ENCODE results near the gene LY6G5B. TPM values are rescaled to one million over a fixed set of nuclear protein-coding genes. Genes with fewer than 3 reads are reported as not detected.

The LY6G5B gene
- total and polyA plus RNA-seq, 2 of the 4 experiments (the other 2 are of a cell fraction) = 2.2 to 13.6 TPM

GRCh38 chr6:31639449-31639861, 30.3 kb upstream of the LY6G5B start:
- CTCF ChIA-PET = no interaction called here
- H2BK5ac ChIP-seq (ENCODE audit: low read depth, low read length, poor library complexity, severe bottlenecking) = peak overlapping the region; percentile 3

More at GRCh38 chr6:31639449-31639861, 30.3 kb upstream of the LY6G5B start:
- no peak overlapping the region for H4K5ac ChIP-seq (ENCODE audit: low read depth, low read length)
- no peak overlapping the region; the same call in 1 of the 2 replicates for H3K27ac ChIP-seq (ENCODE audit: insufficient read depth, low read length)
- no peaks in the 10 kb centered on the region for H3K9me3 ChIP-seq (ENCODE audit: control insufficient read depth, insufficient read depth, low read length)
- no peak overlapping the region for H3K4ac ChIP-seq (ENCODE audit: low read depth, low read length)
- TF ChIP-seq USF2 (IDR thresholded peaks at IDR 0.05; ENCODE audit: low read depth, low read length) (no peak), POLR2A (IDR thresholded peaks at IDR 0.05; ENCODE audit: low read depth, low read length) (0 out of 2 replicates have a peak, but pooled peaks have one; percentile 9)
- no peak overlapping the region for H2AK5ac ChIP-seq (ENCODE audit: low read depth, low read length)
- no peak overlapping the region for H3K9ac ChIP-seq (ENCODE audit: low read depth, low read length)
- H3K14ac ChIP-seq (replicated peaks; ENCODE audit: low read depth, low read length) = no peak overlapping the region
- H3K56ac ChIP-seq (ENCODE audit: extremely low read depth, insufficient read depth, low read length) = no peak overlapping the region
- H2AK9ac ChIP-seq (replicated peaks; ENCODE audit: low read depth, low read length, poor library complexity) = peak overlapping the region; percentile 71
- H3K79me1 ChIP-seq (ENCODE audit: low read depth in 1 of 2, low read length in 2 of 2) = peaks cover 15 to 18% of the 10 kb centered on the region in 2 experiments
- H3K9me1 ChIP-seq (ENCODE audit: insufficient read depth, low read length) = no peaks in the 10 kb centered on the region
- no CpG with 5 or more reads among the region's 10 CpGs for WGBS, 2 experiments (ENCODE audit: extremely low coverage in 2 of 2, insufficient read length in 1 of 2)
- H3K36me3 ChIP-seq (ENCODE audit: control insufficient read depth, insufficient read depth, low read length) = peaks cover 81% of the 10 kb centered on the region
- in situ Hi-C loops (cut with MboI; ENCODE audit: low sequenced_read_pairs) = no loop called here
- ATAC-seq (ENCODE audit: low read depth) = peak; percentile 55
- no peak overlapping the region for H2BK120ac ChIP-seq (ENCODE audit: low read depth, low read length)
- no peaks in the 10 kb centered on the region for H3K27me3 ChIP-seq (ENCODE audit: control insufficient read depth, insufficient read depth, low read length)
- dilution Hi-C loops (cut with HindIII; ENCODE audit: low sequenced_read_pairs, unreplicated experiment) = no loop called here
- H3K18ac ChIP-seq (ENCODE audit: low read depth, low read length) = no peak overlapping the region
- H4K91ac ChIP-seq (ENCODE audit: insufficient read depth, low read depth, low read length) = no peak overlapping the region
- no peaks in the 10 kb centered on the region; the same call in 1 of the 2 replicates for H3K4me1 ChIP-seq (ENCODE audit: control insufficient read depth, insufficient read depth, low read length)
- BruUV-seq (replicated peaks) = no TSS peak
- no peak overlapping the region for H3K4me3 ChIP-seq (ENCODE audit: insufficient read depth, low read depth, low read length)
- peak overlapping the region; percentile 28 for H2AFZ ChIP-seq (replicated peaks; ENCODE audit: low read length, poor library complexity)
- H3K4me2 ChIP-seq (ENCODE audit: low read depth, low read length) = no peak overlapping the region
- intact Hi-C loops (cut with micrococcal nuclease) = no loop called here
- no peak overlapping the region for H4K8ac ChIP-seq (ENCODE audit: low read depth in 2 of 2, low read length in 2 of 2)
- DNase-seq = peak; percentile 56
- H2BK15ac ChIP-seq (ENCODE audit: low read depth, low read length) = no peak overlapping the region
- POLR2A ChIA-PET (ENCODE audit: unreplicated experiment) = interaction anchor here (0.7 to 1.3 kb wide), 2 partner anchors 21 to 69 kb away, joined by 3 to 5 read pairs; partner anchors contain the start of gene C6orf47
- H2BK20ac ChIP-seq (ENCODE audit: low read depth, low read length) = no peak overlapping the region
- H3K23ac ChIP-seq (ENCODE audit: low read depth, low read length) = no peak overlapping the region
- H4K20me1 ChIP-seq (ENCODE audit: insufficient read depth, low read length) = peaks cover 14% of the 10 kb centered on the region

All from IMR-90 (cell line).